ENCODE results near the gene UNC79. TPM values are rescaled to one million over a fixed set of nuclear protein-coding genes. Genes with fewer than 3 reads are reported as not detected.
"Not testable (repeated sequence)": the region's sequence is repeated elsewhere in the genome, so short reads cannot be mapped to it uniquely, and the experiment has no call there.

Gene UNC79
- total RNA-seq, 1 experiment from 2014 or later = 0.05 TPM

GRCh38 chr14:93520053-93520607 is 89.4 kb downstream of the UNC79 start:
- in situ Hi-C loops (cut with HindIII; ENCODE audit: low pct_unique_long_range_greater_than_20kb, low sequenced_read_pairs) (no loop called here), intact Hi-C loops (cut with micrococcal nuclease; ENCODE audit: unreplicated experiment) (no loop called here)
- ChIA-PET POLR2A (no interaction called here), CTCF (no interaction called here)
- no TSS peak for BruUV-seq (replicated peaks)
- ATAC-seq (no peak), DNase-seq (ENCODE audit: low read depth, low spot score) (no peak)
- peaks cover 17% of the 10 kb centered on the region for H3K9me3 ChIP-seq (ENCODE audit: control insufficient read depth, insufficient read depth, low read depth, low read length)
- no peak overlapping the region for H3K4me3 ChIP-seq (ENCODE audit: low read depth in 2 of 2, low read length in 2 of 2)
- H3K4me1 ChIP-seq (ENCODE audit: control insufficient read depth, insufficient read depth, low read length) = no peaks in the 10 kb centered on the region
- H3K27ac ChIP-seq (ENCODE audit: low read length) = no peak overlapping the region
- no peaks in the 10 kb centered on the region for H3K36me3 ChIP-seq (ENCODE audit: control insufficient read depth, insufficient read depth, low read length)
- no peaks in the 10 kb centered on the region for H3K27me3 ChIP-seq (ENCODE audit: control insufficient read depth, insufficient read depth, low read length)
- TF ChIP-seq CTCF (IDR thresholded peaks at IDR 0.05) (no peak), TCF7L2 (IDR thresholded peaks at IDR 0.05; ENCODE audit: low read depth, low read length) (no peak), REST (IDR thresholded peaks at IDR 0.05; ENCODE audit: insufficient read depth in 1 of 2, low read depth in 2 of 2, low read length in 1 of 2) (no peak), SIN3A (IDR thresholded peaks at IDR 0.05; ENCODE audit: borderline replicate concordance, insufficient read depth, low read depth, low read length) (no peak), POLR2AphosphoS5 (IDR thresholded peaks at IDR 0.05; ENCODE audit: low read depth, low read length) (no peak)

GRCh38 chr14:93522221-93522620 is 91.5 kb downstream of the UNC79 start:
- ATAC-seq = no peak
- CTCF ChIA-PET = no interaction called here
- H3K27me3 ChIP-seq (ENCODE audit: control insufficient read depth, insufficient read depth, low read length) = no peaks in the 10 kb centered on the region
- no peak overlapping the region for H3K27ac ChIP-seq (ENCODE audit: low read length)
- TF ChIP-seq REST (IDR thresholded peaks at IDR 0.05; ENCODE audit: insufficient read depth in 1 of 2, low read depth in 2 of 2, low read length in 1 of 2) (no peak), CTCF (IDR thresholded peaks at IDR 0.05) (no peak)
- in situ Hi-C loops (cut with HindIII; ENCODE audit: low pct_unique_long_range_greater_than_20kb, low sequenced_read_pairs) (no loop called here), intact Hi-C loops (cut with micrococcal nuclease; ENCODE audit: unreplicated experiment) (no loop called here)
- no peaks in the 10 kb centered on the region for H3K4me1 ChIP-seq (ENCODE audit: control insufficient read depth, insufficient read depth, low read length)
- BruUV-seq (replicated peaks) = no TSS peak
- peaks cover 17% of the 10 kb centered on the region for H3K9me3 ChIP-seq (ENCODE audit: control insufficient read depth, insufficient read depth, low read depth, low read length)
- H3K36me3 ChIP-seq (ENCODE audit: control insufficient read depth, insufficient read depth, low read length) = no peaks in the 10 kb centered on the region
- no peak overlapping the region for H3K4me3 ChIP-seq (ENCODE audit: low read depth in 2 of 2, low read length in 2 of 2)
- no peak for DNase-seq (ENCODE audit: low read depth, low spot score)
- POLR2A ChIA-PET = no interaction called here

GRCh38 chr14:93525216-93525615 is 94.5 kb downstream of the UNC79 start:
- BruUV-seq (replicated peaks); H3K4me1 ChIP-seq (ENCODE audit: control insufficient read depth, insufficient read depth, low read length); H3K4me3 ChIP-seq (ENCODE audit: low read depth in 2 of 2, low read length in 2 of 2); H3K36me3 ChIP-seq (ENCODE audit: control insufficient read depth, insufficient read depth, low read length); POLR2A ChIA-PET; in situ Hi-C loops (cut with HindIII; ENCODE audit: low pct_unique_long_range_greater_than_20kb, low sequenced_read_pairs); DNase-seq (ENCODE audit: low read depth, low spot score); H3K27ac ChIP-seq (ENCODE audit: low read length); intact Hi-C loops (cut with micrococcal nuclease; ENCODE audit: unreplicated experiment); H3K27me3 ChIP-seq (ENCODE audit: control insufficient read depth, insufficient read depth, low read length); H3K9me3 ChIP-seq (ENCODE audit: control insufficient read depth, insufficient read depth, low read depth, low read length); ATAC-seq: not testable (repeated sequence)
- CTCF ChIA-PET = interaction anchor here (0.7 kb wide), 1 partner anchor 207 kb away, joined by 4 read pairs; no protein-coding TSS in a partner anchor
